ENCODE results near the gene AHDC1. TPM values are rescaled to one million over a fixed set of nuclear protein-coding genes. Genes with fewer than 3 reads are reported as not detected.
"Not testable (repeated sequence)": the region's sequence is repeated elsewhere in the genome, so short reads cannot be mapped to it uniquely, and the experiment has no call there.

The AHDC1 gene
- total and polyA plus RNA-seq, 10 of the 15 experiments (the other 5 are each of a cell fraction or from before 2014, with no cell fraction given), result 0.21 to 13.0 (median 1.4) TPM

GRCh38 chr1:27619782-27620438 lies 16.0 kb upstream of the AHDC1 start:
- H3K27ac ChIP-seq (ENCODE audit: control insufficient read depth, insufficient read depth); H3K27me3 ChIP-seq (replicated peaks in 1 of 2; ENCODE audit: control insufficient read depth in 2 of 2, insufficient read depth in 2 of 2, low read length in 1 of 2); DNase-seq (ENCODE audit: low read depth, low spot score); H3K9ac ChIP-seq (ENCODE audit: control insufficient read depth, insufficient read depth, low read length); BruUV-seq (replicated peaks); intact Hi-C loops (cut with micrococcal nuclease; ENCODE audit: unreplicated experiment); H2AFZ ChIP-seq (ENCODE audit: control insufficient read depth, low read depth, low read length); FAIRE-seq; H3K9me3 ChIP-seq (replicated peaks; ENCODE audit: control insufficient read depth, insufficient read depth, low read length); H4K20me1 ChIP-seq (ENCODE audit: control insufficient read depth, insufficient read depth); in situ Hi-C loops (cut with MboI); ATAC-seq: not testable (repeated sequence)
- ChIA-PET SMC1A (ENCODE audit: uncharacterized antibody, unreplicated experiment) (interaction anchor here (0.9 to 10.2 kb wide), 5 partner anchors 10 to 42 kb away, joined by 5 to 114 read pairs (median 71); no protein-coding TSS in a partner anchor), RAD21 (ENCODE audit: unreplicated experiment) (interaction anchor here (0.5 to 17.1 kb wide), 8 partner anchors 9 to 199 kb away, joined by 3 to 183 read pairs (median 12); no protein-coding TSS in a partner anchor), POLR2A (interaction anchor here (0.6 to 6.3 kb wide), 10 partner anchors 9 to 623 kb away, joined by 3 to 68 read pairs (median 8); partner anchors contain the start of gene STX12), CTCF (interaction anchor here (0.8 to 17.2 kb wide), 13 partner anchors 10 to 287 kb away, joined by 3 to 208 read pairs (median 5); partner anchors contain the start of genes AHDC1 and IFI6)
- WGBS (ENCODE audit: insufficient coverage, insufficient replicate concordance, low lambda C conversion rate, missing lambda C conversion rate), result 98% methylated on average over 7 of the region's 7 CpGs
- Histone ChIP-seq H3K36me3 (ENCODE audit: control insufficient read depth in 2 of 2, insufficient read depth in 2 of 2, low read length in 1 of 2) (peaks cover 19 to 26% of the 10 kb centered on the region in 2 experiments; a peak in 3 of 4 replicates), H3K4me2 (ENCODE audit: control insufficient read depth, insufficient read depth) (peak overlapping the region; percentile 13; the same call in 1 of the 2 replicates), H3K4me1 (ENCODE audit: control insufficient read depth, insufficient read depth, low read length) (peaks cover 44% of the 10 kb centered on the region), H3K4me3 (0 out of 2 replicates have a peak overlapping the region, but pooled peaks have one; percentile 12), H3K79me2 (ENCODE audit: control insufficient read depth, insufficient read depth, low read length) (peaks cover 26% of the 10 kb centered on the region)

DNA sequence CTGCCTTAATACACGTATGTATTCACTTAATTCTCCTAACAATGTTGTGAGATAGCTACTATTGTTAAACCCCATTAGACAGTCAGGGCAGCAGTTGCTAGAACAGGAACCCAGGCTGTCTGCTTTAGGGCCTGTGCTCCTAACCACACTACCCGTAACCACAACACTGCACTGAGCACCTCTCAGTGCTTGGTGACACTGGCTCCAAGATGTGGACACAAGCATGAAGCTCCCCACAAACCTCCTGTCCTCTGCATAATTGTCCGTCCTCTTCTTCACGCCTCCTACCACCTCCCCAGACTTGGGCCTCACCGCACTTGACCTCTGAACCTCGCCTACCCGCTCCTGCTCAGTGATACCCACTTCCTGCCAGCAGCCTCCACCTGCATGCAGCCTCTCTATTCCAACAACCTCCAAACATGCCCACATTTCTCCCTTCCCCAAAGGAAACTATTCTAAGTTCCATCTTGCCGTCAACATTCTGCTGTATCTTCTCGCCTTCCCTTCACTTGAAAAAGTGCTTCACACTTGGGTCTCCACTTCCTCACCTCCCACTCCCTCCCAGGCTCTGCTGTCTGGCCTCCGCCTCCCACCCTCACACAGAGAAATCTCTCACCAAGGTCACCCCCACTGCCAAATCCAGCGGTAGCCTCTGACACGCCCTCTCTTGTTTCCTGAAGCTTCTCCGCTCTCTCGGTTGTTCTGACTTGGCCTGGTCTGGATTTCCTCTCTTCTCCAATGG lies 14.6 kb upstream of the AHDC1 start:
- Histone ChIP-seq H3K27ac (ENCODE audit: control insufficient read depth, insufficient read depth) (peak overlapping the region; percentile 27; the same call in 1 of the 2 replicates), H3K27me3 (replicated peaks in 1 of 2; ENCODE audit: control insufficient read depth in 2 of 2, insufficient read depth in 2 of 2, low read length in 1 of 2) (no peaks in the 10 kb centered on the region), H2AFZ (ENCODE audit: control insufficient read depth, low read depth, low read length) (no peak overlapping the region), H3K9ac (ENCODE audit: control insufficient read depth, insufficient read depth, low read length) (no peak overlapping the region), H4K20me1 (ENCODE audit: control insufficient read depth, insufficient read depth) (no peaks in the 10 kb centered on the region), H3K4me2 (ENCODE audit: control insufficient read depth, insufficient read depth) (peak overlapping the region; percentile 47), H3K79me2 (ENCODE audit: control insufficient read depth, insufficient read depth, low read length) (peaks cover 12% of the 10 kb centered on the region), H3K4me3 (no peak overlapping the region), H3K4me1 (ENCODE audit: control insufficient read depth, insufficient read depth, low read length) (peaks cover 30% of the 10 kb centered on the region), H3K36me3 (ENCODE audit: control insufficient read depth in 2 of 2, insufficient read depth in 2 of 2, low read length in 1 of 2) (peaks cover 28 to 31% of the 10 kb centered on the region in 2 experiments; a peak in 3 of 4 replicates), H3K9me3 (replicated peaks; ENCODE audit: control insufficient read depth, insufficient read depth, low read length) (no peaks in the 10 kb centered on the region)
- WGBS (ENCODE audit: insufficient coverage, insufficient replicate concordance, low lambda C conversion rate, missing lambda C conversion rate), result 44% methylated on average over 14 of the region's 14 CpGs
- ChIA-PET SMC1A (ENCODE audit: uncharacterized antibody, unreplicated experiment) (interaction anchor here (1.3 to 10.2 kb wide), 4 partner anchors 9 to 44 kb away, joined by 5 to 114 read pairs (median 80); no protein-coding TSS in a partner anchor), RAD21 (ENCODE audit: unreplicated experiment) (interaction anchor here (0.9 to 17.1 kb wide), 6 partner anchors 9 to 44 kb away, joined by 3 to 183 read pairs (median 12); partner anchors contain the start of gene AHDC1), POLR2A (interaction anchor here (0.5 to 6.3 kb wide), 11 partner anchors 8 to 957 kb away, joined by 3 to 68 read pairs (median 6); partner anchors contain the start of genes FAM76A and IFI6), CTCF (interaction anchor here (0.8 to 17.2 kb wide), 9 partner anchors 10 to 322 kb away, joined by 3 to 208 read pairs (median 4); partner anchors contain the start of genes AHDC1 and IFI6)
- peak; percentile 57 for FAIRE-seq
- peak; percentile 67 for ATAC-seq
- intact Hi-C loops (cut with micrococcal nuclease; ENCODE audit: unreplicated experiment) (no loop called here), in situ Hi-C loops (cut with MboI) (no loop called here)
- no peak for DNase-seq (ENCODE audit: low read depth, low spot score)
- BruUV-seq (replicated peaks), result no TSS peak
- 0 out of 4 replicates have a peak, but pooled peaks of 1 of the 2 experiments have one; percentile 16 for TF ChIP-seq EP300 (IDR thresholded peaks at IDR 0.05; ENCODE audit: borderline replicate concordance in 1 of 2, control insufficient read depth in 1 of 2, low read depth in 2 of 2, low read length in 2 of 2)
- TF ChIP-seq NBN (IDR thresholded peaks at IDR 0.05), result peak; percentile 77
- peak; percentile 81 for TF ChIP-seq ZNF687 (IDR thresholded peaks at IDR 0.05)
- TF ChIP-seq PAX8 (IDR thresholded peaks at IDR 0.05), result no peak
- peak; percentile 33 for TF ChIP-seq POLR2A (IDR thresholded peaks at IDR 0.05; ENCODE audit: low read depth, low read length)
- no peak for TF ChIP-seq MYC (IDR thresholded peaks at IDR 0.05; ENCODE audit: insufficient read depth, insufficient read length, insufficient replicate concordance, low read length, severe bottlenecking)
- peak in 1 of 2 experiments; percentile 41; a peak in 1 of 4 replicates for TF ChIP-seq BHLHE40 (IDR thresholded peaks at IDR 0.05; ENCODE audit: borderline replicate concordance in 1 of 2, low read depth in 2 of 2, low read length in 1 of 2)
- peak; percentile 89 for TF ChIP-seq IKZF1 (conservative IDR thresholded peaks at IDR 0.05)
- TF ChIP-seq HDGF (IDR thresholded peaks at IDR 0.05), result peak; percentile 95
